GM18951 (cell line): ENCODE results near the gene ATP1B2.

Source experiments
- POLR2A ChIP-seq: IDR thresholded peaks from 4 replicates; pipeline ENCODE4 v1.6.1; 2011; ENCODE audit warnings: mild to moderate bottlenecking; ENCODE audit not compliant: insufficient read length, insufficient read depth; ENCODE audit errors: extremely low read depth
- in situ Hi-C: fragments of 300-500 bp; cut with MboI; formaldehyde crosslinking; loops from one replicate; pipeline ENCODE4 v1.12.0; 2022; ENCODE audit warnings: low sequenced_read_pairs, mixed read lengths, inconsistent platforms; ENCODE audit not compliant: unreplicated experiment

ATP1B2 gene

DNA sequence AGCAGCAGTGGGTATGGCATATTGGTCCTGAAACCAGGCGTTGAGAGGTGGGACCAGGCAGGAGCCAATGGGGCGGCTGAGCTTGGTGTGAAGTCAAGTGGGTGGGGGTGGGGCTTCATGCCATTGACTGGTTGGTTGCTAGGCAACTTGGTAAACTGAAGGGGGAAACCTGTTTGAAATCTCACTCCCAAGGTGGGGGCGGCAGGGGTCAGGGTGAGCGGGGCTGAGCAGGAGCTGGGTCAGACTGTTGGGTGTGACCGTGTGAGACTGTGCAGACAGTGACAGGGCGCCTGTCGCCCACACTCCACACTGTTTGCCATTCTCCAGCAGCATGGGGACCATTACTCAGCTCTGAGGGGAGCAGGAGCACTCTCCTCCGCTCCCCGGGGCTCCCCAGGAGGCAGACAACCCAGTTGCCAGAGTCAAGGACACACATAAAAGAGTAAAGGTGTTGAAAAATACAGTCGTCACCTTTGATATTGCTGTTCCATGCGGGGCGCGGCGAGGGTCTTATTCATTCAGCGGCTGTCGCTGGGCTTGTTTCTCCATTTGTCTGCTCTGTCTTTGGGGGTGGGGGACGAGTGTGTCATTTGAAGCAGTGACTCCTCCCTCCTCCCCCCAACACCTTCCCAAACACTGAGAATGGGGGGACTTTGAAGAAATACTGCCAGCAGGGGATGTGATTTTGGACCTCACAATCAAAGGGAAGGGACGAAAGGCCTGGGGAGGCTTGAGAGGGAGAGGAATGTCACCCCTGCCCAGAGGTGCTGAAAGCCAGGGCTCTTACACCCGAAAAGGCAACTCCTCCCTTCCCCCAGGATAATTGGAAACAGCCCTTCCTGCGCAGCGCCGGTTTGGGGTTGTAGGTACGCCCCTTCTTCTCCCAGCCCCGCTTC lies 53.1 kb downstream of the ATP1B2 start:
- TF ChIP-seq POLR2A, result no peak
- in situ Hi-C loops, result no loop called here

DNA sequence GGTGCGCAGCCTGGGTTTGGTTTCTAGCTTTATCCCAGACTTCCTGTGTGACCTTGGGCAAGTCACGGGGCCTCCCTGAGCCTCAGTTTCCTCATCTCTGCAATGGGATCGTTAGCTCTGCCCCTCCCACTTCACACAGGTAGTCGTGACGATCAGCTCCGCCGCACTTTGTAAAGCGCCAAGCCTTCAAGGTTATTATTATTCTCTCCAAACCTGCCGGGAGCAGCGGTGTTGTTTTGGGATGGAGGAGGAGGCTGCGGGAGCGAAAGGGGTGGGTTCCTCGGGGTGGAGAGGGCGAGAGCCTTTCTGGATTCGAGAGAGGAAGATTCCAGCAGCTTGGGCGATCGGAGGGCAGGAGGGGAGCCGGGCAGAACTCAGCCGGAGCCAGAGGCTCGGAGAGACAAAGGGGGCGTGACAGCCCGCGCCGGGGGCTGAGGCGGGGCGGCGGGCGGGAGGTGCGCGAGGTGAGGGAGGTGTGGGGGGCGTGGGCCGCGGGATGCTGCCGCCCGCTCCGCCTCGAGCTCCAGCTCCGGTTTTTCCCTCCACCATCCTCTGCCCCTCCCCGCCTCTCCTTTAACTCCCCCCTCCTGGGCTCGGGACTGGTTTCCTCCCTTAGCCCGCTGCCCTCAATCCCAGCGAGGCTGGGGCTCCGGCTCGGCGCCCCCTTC lies 54.0 kb downstream of the ATP1B2 start, which contains the start of gene EFNB3:
EFNB3 (plus strand) TSS at position 602 of the 668 bp plus-strand sequence. CDS start 397 bp downstream, outside the sequence.
- TF ChIP-seq POLR2A, result no peak
- in situ Hi-C loops, result no loop called here

DNA sequence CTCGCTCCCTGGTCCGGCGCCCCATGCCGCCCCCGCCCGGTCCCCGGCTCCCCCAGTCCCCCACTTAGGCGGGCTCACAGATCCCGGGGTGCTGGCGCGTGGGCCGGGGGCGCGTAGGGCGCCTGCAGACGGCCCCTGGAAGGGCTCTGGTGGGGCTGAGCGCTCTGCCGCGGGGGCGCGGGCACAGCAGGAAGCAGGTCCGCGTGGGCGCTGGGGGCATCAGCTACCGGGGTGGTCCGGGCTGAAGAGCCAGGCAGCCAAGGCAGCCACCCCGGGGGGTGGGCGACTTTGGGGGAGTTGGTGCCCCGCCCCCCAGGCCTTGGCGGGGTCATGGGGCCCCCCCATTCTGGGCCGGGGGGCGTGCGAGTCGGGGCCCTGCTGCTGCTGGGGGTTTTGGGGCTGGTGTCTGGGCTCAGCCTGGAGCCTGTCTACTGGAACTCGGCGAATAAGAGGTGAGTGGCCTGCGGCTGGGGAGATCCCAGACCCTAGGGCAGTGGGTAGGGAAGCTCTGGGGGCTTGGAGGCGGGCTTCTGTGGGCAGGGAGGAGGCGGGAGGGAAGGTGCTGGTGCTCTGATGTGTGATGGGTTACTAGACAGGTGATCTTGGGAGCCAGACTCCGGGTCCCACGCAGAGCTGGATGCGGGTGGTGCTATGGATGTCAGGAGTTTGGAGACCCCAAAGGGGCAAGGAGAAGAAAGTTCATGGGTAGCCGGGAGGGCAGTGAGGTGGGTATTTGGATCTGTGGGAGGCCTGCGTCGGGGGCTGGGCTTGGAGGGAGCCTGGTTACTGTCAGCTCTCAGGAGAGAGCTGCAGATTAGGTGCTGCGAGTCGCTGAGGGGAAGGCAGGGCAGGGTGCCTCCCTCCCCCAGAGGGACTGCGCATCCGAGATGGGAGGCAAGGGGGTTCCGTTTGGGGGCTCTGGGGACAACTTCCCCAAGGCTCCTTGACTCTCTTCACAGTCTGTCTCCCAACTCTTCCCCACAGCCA lies 54.8 kb downstream of the ATP1B2 start:
- in situ Hi-C loops, result no loop called here
- TF ChIP-seq POLR2A, result no peak

DNA sequence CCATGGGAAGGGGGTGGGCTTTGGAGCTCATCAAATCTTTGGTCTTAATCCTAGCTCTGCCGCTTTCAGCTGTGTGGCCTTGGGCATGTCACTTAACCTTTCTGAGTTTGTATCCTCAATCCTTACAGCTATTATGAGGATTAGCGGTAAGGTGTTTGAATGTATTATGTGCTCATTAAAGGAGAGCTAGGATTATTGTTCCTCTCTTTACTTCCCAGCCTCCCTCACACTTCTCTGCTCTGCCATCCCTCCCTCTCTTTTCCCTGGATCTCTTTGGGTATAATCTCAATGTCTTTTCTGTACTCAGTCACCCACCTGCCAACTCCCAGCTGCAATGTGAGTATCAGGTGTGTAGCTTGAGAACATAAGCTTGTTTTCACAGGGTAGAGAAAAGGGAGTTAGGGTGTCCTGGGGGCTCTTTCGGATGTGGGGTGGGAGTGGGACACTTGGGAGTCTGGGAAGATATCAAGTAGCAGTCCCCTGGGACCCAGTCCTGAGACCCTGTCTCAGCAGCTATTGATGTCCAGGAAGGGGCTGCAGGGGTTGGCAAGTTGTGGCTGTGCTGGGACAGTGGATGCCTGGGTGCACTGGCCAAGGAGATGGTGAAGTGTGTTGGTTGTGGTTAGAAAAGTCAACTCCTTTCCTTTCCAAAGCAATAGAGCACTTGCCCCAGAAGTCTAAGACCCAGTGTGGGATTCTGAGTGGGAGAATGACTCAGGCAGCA lies 56.1 kb downstream of the ATP1B2 start:
- in situ Hi-C loops, result no loop called here

More for the DNA sequence above, 56.1 kb downstream of the ATP1B2 start:
- no peak for TF ChIP-seq POLR2A
